GM12878 (cell line): Measurements from ENCODE around the gene PHPT1.

Source experiments
- ASH2L ChIP-seq: fragments of 300-600, 200-600 bp; sonication (generic); IDR thresholded peaks from 2 replicates; pipeline ENCODE4 v1.6.1; 2017; ENCODE audit warnings: low read depth, mild to moderate bottlenecking, borderline replicate concordance
- POLR2A ChIP-seq: IDR thresholded peaks from 2 replicates; pipeline ENCODE4 v1.6.1; 2011; ENCODE audit warnings: low read depth, mild to moderate bottlenecking, low read length
- POLR2AphosphoS5 ChIP-seq: IDR thresholded peaks from 2 replicates; pipeline ENCODE4 v1.6.1; 2011; ENCODE audit warnings: mild to moderate bottlenecking, low read length, inconsistent platforms

DNA sequence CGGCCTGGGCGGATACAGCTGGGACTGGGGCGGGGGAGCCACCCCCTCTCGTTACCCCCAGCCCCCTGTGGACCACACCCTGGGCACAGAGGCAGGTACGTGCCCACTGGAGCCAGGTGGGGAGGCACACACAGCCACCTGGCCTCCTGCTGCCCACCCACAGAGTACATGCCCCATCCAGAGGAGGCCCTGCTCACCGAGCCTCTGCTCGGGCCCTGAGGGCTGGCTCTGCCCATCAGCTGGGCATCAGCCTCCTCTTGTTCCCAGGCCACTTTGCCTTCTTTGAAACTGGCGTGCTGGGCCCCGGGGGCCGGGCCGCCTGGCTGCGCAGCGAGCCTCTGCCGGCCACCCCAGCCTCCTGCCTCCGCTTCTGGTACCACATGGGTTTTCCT, 9.2 kb downstream of the PHPT1 start:
- peak; percentile 2; the same call in 1 of the 2 replicates for TF ChIP-seq POLR2A
- no peak for TF ChIP-seq ASH2L
- no peak for TF ChIP-seq POLR2AphosphoS5
